Measurements from ENCODE around the gene RTN4RL2. TPM values are rescaled to one million over a fixed set of nuclear protein-coding genes. Genes with fewer than 3 reads are reported as not detected.

The RTN4RL2 gene
- total RNA-seq, 2 donors from 2014 or later, result 0.97 to 1.5 TPM

DNA sequence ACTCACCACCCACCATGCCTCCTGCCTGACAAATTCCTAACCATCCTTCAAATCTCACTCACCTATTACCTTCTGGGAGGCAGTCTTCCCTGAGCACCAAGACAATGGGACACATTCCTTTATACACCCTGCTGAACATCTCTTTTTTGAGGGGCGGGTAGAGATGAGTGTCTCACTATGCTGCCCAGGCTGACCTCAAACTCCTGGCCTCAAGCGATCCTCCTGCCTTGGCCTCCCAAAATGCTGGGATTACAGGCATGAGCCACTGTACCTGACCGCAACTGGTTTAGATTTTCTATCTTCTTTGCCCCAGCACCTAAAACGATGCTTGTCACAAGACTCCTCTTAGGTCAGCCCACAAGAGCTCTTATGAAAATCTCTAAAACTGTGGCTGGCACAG lies 63.1 kb downstream of the RTN4RL2 start:
- TF ChIP-seq, protein P1, sequence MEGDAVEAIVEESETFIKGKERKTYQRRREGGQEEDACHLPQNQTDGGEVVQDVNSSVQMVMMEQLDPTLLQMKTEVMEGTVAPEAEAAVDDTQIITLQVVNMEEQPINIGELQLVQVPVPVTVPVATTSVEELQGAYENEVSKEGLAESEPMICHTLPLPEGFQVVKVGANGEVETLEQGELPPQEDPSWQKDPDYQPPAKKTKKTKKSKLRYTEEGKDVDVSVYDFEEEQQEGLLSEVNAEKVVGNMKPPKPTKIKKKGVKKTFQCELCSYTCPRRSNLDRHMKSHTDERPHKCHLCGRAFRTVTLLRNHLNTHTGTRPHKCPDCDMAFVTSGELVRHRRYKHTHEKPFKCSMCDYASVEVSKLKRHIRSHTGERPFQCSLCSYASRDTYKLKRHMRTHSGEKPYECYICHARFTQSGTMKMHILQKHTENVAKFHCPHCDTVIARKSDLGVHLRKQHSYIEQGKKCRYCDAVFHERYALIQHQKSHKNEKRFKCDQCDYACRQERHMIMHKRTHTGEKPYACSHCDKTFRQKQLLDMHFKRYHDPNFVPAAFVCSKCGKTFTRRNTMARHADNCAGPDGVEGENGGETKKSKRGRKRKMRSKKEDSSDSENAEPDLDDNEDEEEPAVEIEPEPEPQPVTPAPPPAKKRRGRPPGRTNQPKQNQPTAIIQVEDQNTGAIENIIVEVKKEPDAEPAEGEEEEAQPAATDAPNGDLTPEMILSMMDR (conservative IDR thresholded peaks at IDR 0.05), result no peak
- no peak overlapping the region for H3K27ac ChIP-seq (ENCODE audit: low read depth, low read length)

More for the DNA sequence above, 63.1 kb downstream of the RTN4RL2 start:
- Mint-ChIP-seq H3K9me3 (no peaks in the 10 kb centered on the region), H3K4me3 (no peak overlapping the region), H3K27me3 (ENCODE audit: insufficient read depth) (peaks cover 1% of the 10 kb centered on the region), H3K4me1 (peaks cover 10% of the 10 kb centered on the region), H3K36me3 (ENCODE audit: low read depth) (peaks cover 7% of the 10 kb centered on the region), H3K27ac (no peak overlapping the region)
- peaks cover 5% of the 10 kb centered on the region for H3K9me3 ChIP-seq (ENCODE audit: control insufficient read depth, low read length)
- no peak overlapping the region for H3K9ac ChIP-seq (ENCODE audit: extremely low read depth, low read length, poor library complexity, severe bottlenecking)
- DNase-seq, result no peak
- no peaks in the 10 kb centered on the region for H3K27me3 ChIP-seq (ENCODE audit: control insufficient read depth, insufficient read depth, low read length, poor library complexity, severe bottlenecking)
- peaks cover 7% of the 10 kb centered on the region for H3K4me1 ChIP-seq (ENCODE audit: control insufficient read depth, insufficient read depth, low read length)
- no peak overlapping the region for H3K4me3 ChIP-seq (ENCODE audit: low read length)
- H3K36me3 ChIP-seq (ENCODE audit: control insufficient read depth, insufficient read depth, low read length), result peaks cover 7% of the 10 kb centered on the region
- 95 to 96% methylated on average over 4 of the region's 4 CpGs for WGBS, 2 experiments (ENCODE audit: insufficient coverage in 1 of 2, insufficient read length in 1 of 2)

Other genes with a start within 250 kb of the RTN4RL2 start
- 1 to 10 TPM; 3.7 to 4.2 TPM for gene APLNR, start 223.3 kb upstream of the RTN4RL2 start, total RNA-seq
- 10 to 100 TPM; 60.4 to 73.8 TPM for gene TNKS1BP1, start 135.6 kb upstream of the RTN4RL2 start, total RNA-seq
- 100 to 1,000 TPM; 145 to 182 TPM for gene SSRP1, start 124.6 kb upstream of the RTN4RL2 start, total RNA-seq
- not detected for gene P2RX3, start 122.2 kb upstream of the RTN4RL2 start, total RNA-seq
- gene PRG3, start 79.4 kb upstream of the RTN4RL2 start, total RNA-seq, result not detected
- gene PRG2, start 69.9 kb upstream of the RTN4RL2 start, total RNA-seq, result under 1 TPM in 1 of 2 donors, not detected in 1; 0.42 TPM
- gene SLC43A3, start 33.4 kb upstream of the RTN4RL2 start, total RNA-seq, result 10 to 100 TPM; 10.6 to 13.8 TPM
- gene SLC43A1, start 55.2 kb downstream of the RTN4RL2 start, total RNA-seq, result 1 to 10 TPM; 8.4 to 9.1 TPM
- gene TIMM10, start 70.2 kb downstream of the RTN4RL2 start, total RNA-seq, result 10 to 100 TPM; 77.4 to 79.8 TPM
- under 1 TPM; 0.22 TPM for gene SMTNL1, start 77.1 kb downstream of the RTN4RL2 start, total RNA-seq
- gene UBE2L6, start 107.1 kb downstream of the RTN4RL2 start, total RNA-seq, result 10 to 100 TPM in 1 of 2 donors, 1 to 10 TPM in 1; 8.1 to 11.3 TPM
- 10 to 100 TPM; 67.8 to 73.5 TPM for gene SERPING1, start 137.2 kb downstream of the RTN4RL2 start, total RNA-seq
- not detected for gene YPEL4, start 189.4 kb downstream of the RTN4RL2 start, total RNA-seq
- 10 to 100 TPM; 23.7 to 25.2 TPM for gene CLP1, start 197.2 kb downstream of the RTN4RL2 start, total RNA-seq
- gene ZDHHC5, start 207.6 kb downstream of the RTN4RL2 start, total RNA-seq, result 10 to 100 TPM; 70.7 to 77.1 TPM

Measured in endodermal cell (in vitro differentiated cells).